K562 (cell line): ENCODE measurements around the gene DHRS13.

Source experiments
- CAMTA2 ChIP-seq: fragments of 250-450 bp; sonication (Bioruptor Pico); conservative IDR thresholded peaks from 2 replicates; pipeline ENCODE4 v1.5.1; 2022
- CHD1 ChIP-seq: fragments of 200-600 bp; sonication (generic); IDR thresholded peaks from one replicate; pipeline ENCODE4 v1.6.1; 2012; ENCODE audit warnings: mild to moderate bottlenecking, moderate library complexity, low read length, inconsistent platforms
- CREB1 ChIP-seq, 2 experiments: sonication (generic) in 1 of 2; formaldehyde crosslinking in 1 of 2; IDR thresholded peaks; 2 replicates each; pipeline versions ENCODE4 v1.6.1 to v1.8.0; 2012 to 2022; ENCODE audit warnings: inconsistent platforms in 1 of 2, mild to moderate bottlenecking in 1 of 2, missing genetic modification reagents in 1 of 2, moderate library complexity in 1 of 2
- CTCF ChIP-seq, 3 experiments: IDR thresholded peaks in 2 of 3; conservative IDR thresholded peaks in 1 of 3; 2 replicates each; pipeline ENCODE4 v1.5.1; 2011 to 2012; ENCODE audit warnings: low read length in 3 of 3, mild to moderate bottlenecking in 3 of 3, control low read depth in 2 of 3, improper control_type of control experiment in 1 of 3, inconsistent platforms in 1 of 3, low read depth in 1 of 3, mixed read lengths in 1 of 3, moderate library complexity in 1 of 3; ENCODE audit not compliant: insufficient read depth in 2 of 3
- EP300 ChIP-seq: IDR thresholded peaks from 2 replicates; pipeline ENCODE4 v1.6.1; 2012; ENCODE audit warnings: low read length, improper control_type of control experiment
- FOS ChIP-seq: IDR thresholded peaks from 3 replicates; pipeline ENCODE4 v1.6.1; 2011; ENCODE audit not compliant: insufficient read length; ENCODE audit errors: extremely low read depth
- JUNB ChIP-seq: fragments of 450-650 bp; formaldehyde crosslinking; conservative IDR thresholded peaks from 2 replicates; pipeline ENCODE4 v1.4.0; 2020; ENCODE audit warnings: mild to moderate bottlenecking
- POLR2A ChIP-seq: fragments of 450-650 bp; conservative IDR thresholded peaks from 2 replicates; pipeline ENCODE4 v1.6.1; 2016
- STAT6 ChIP-seq: sonication (generic); formaldehyde crosslinking; IDR thresholded peaks from 2 replicates; pipeline ENCODE4 v1.8.1; 2023; ENCODE audit warnings: mild to moderate bottlenecking, missing genetic modification reagents
- TCF7L2 ChIP-seq: fragments of 150-350 bp; IDR thresholded peaks from 2 replicates; pipeline ENCODE4 v1.6.1; 2016; ENCODE audit warnings: low read depth, mild to moderate bottlenecking, low read length, moderate library complexity

GRCh38 chr17:28942925-28943324 lies 40.0 kb upstream of the DHRS13 start:
- no peak for TF ChIP-seq EP300
- no peak for TF ChIP-seq CHD1
- TF ChIP-seq CREB1 (IDR thresholded peaks at IDR 0.05) = no peak
- TF ChIP-seq CREB1 (CRISPR knock-in tag; IDR thresholded peaks at IDR 0.05) = no peak
- no peak for TF ChIP-seq CTCF (IDR thresholded peaks at IDR 0.05 in 2 of 3, conservative IDR thresholded peaks at IDR 0.05 in 1 of 3; ENCODE audit: insufficient read depth in 2 of 3, low read depth in 1 of 3, low read length in 3 of 3)
- TF ChIP-seq STAT6 (CRISPR knock-in tag) = no peak
- no peak for TF ChIP-seq FOS
- no peak for TF ChIP-seq POLR2A
- no peak for TF ChIP-seq JUNB (CRISPR knock-in tag)
- TF ChIP-seq CAMTA2 (CRISPR knock-in tag) = no peak
- TF ChIP-seq TCF7L2 = no peak
